K562 (cell line): Measurements from ENCODE around the gene GAL. TPM values are rescaled to one million over a fixed set of nuclear protein-coding genes. Genes with fewer than 3 reads are reported as not detected.

ENCODE experiments used
- ATF1 ChIP-seq, 2 experiments: fragments of 450-650 bp in 1 of 2; IDR thresholded peaks; 2 replicates each; pipeline ENCODE4 v1.6.1; 2016; ENCODE audit warnings: missing compliant biosample characterization in 1 of 2, missing genetic modification characterization in 1 of 2
- DPF2 ChIP-seq: fragments of 450-650 bp; IDR thresholded peaks from 2 replicates; pipeline ENCODE4 v1.6.1; 2016
- JUN ChIP-seq, 2 experiments: sonication (generic) in 1 of 2; formaldehyde crosslinking in 1 of 2; IDR thresholded peaks; 2 replicates each; pipeline versions ENCODE4 v1.6.1 to v1.8.0; 2012 to 2022; ENCODE audit warnings: borderline replicate concordance in 2 of 2, mild to moderate bottlenecking in 2 of 2, improper control_type of control experiment in 1 of 2, low read depth in 1 of 2, low read length in 1 of 2, missing genetic modification reagents in 1 of 2
- PCBP1 ChIP-seq: fragments of 200-400 bp; formaldehyde crosslinking; IDR thresholded peaks from 2 replicates; pipeline ENCODE4 v1.6.1; 2018; ENCODE audit warnings: mild to moderate bottlenecking, low read depth, low read length; ENCODE audit not compliant: poor library complexity, severe bottlenecking
- SAFB ChIP-seq: fragments of 200-400 bp; formaldehyde crosslinking; IDR thresholded peaks from 2 replicates; pipeline ENCODE4 v1.6.1; 2017; ENCODE audit warnings: low read depth, low read length, borderline replicate concordance
- TRIM28 ChIP-seq: fragments of 450-650 bp; IDR thresholded peaks from 2 replicates; pipeline ENCODE4 v1.6.1; 2017
- U2AF2 ChIP-seq: fragments of 200-400 bp; formaldehyde crosslinking; optimal IDR thresholded peaks from 2 replicates; pipeline ENCODE3; 2017; ENCODE audit warnings: low read depth, mild to moderate bottlenecking, low read length
- ZEB2 ChIP-seq: fragments of 450-650 bp; IDR thresholded peaks from 2 replicates; pipeline ENCODE4 v1.6.1; 2016
- ZNF224 ChIP-seq: sonication (generic); formaldehyde crosslinking; IDR thresholded peaks from 2 replicates; pipeline ENCODE4 v1.8.0; 2022; ENCODE audit warnings: mild to moderate bottlenecking, missing genetic modification reagents
- polyA plus RNA-seq, 8 experiments: library from polyadenylated mRNA; depleted of rRNA in 4 of 8; stranded (reverse) in 5 of 8; unstranded in 3 of 8; fragments of >200 nt; fragmentation: Nextera tagmentation in 2 of 8; fragmentation: Illumina TruSeq in 1 of 8; extraction: Ambion mirVana in 2 of 8; extraction: Trizol in 1 of 8; gene quantifications; 2 replicates each; pipeline versions ENCODE4 v1.2.1 to v1.2.3, GENCODE V29; 2011 to 2014; ENCODE audit warnings: inconsistent platforms in 1 of 8, missing spikeins in 1 of 8
- total RNA-seq, 7 experiments: library from RNA; depleted of rRNA in 6 of 7; stranded (reverse); fragments of >200 nt in 6 of 7; fragmentation: Illumina TruSeq in 2 of 7; extraction: Trizol in 2 of 7; gene quantifications; 2 replicates each; pipeline versions ENCODE4 v1.2.1 to v1.2.3, GENCODE V29; 2011 to 2021; ENCODE audit warnings: low replicate concordance in 1 of 7
- TF ChIP-seq, protein P1 (sequence below), 2 experiments: fragments of 450-650 bp in 1 of 2; sonication (generic) in 1 of 2; formaldehyde crosslinking in 1 of 2; IDR thresholded peaks; 2 replicates each; pipeline versions ENCODE4 v1.7.1 to v1.9.0; 2016 to 2022; ENCODE audit warnings: inconsistent platforms in 1 of 2, mild to moderate bottlenecking in 1 of 2, missing genetic modification reagents in 1 of 2
- TF ChIP-seq, protein P2 (sequence below): fragments of 250-450 bp; sonication (Bioruptor Pico); IDR thresholded peaks from 2 replicates; pipeline ENCODE4 v1.4.0; 2020

GAL gene
- total and polyA plus RNA-seq, 9 of the 15 experiments (the other 6 are each of a cell fraction or from before 2014, with no cell fraction given) = 10.6 to 119 (median 36.3) TPM

DNA sequence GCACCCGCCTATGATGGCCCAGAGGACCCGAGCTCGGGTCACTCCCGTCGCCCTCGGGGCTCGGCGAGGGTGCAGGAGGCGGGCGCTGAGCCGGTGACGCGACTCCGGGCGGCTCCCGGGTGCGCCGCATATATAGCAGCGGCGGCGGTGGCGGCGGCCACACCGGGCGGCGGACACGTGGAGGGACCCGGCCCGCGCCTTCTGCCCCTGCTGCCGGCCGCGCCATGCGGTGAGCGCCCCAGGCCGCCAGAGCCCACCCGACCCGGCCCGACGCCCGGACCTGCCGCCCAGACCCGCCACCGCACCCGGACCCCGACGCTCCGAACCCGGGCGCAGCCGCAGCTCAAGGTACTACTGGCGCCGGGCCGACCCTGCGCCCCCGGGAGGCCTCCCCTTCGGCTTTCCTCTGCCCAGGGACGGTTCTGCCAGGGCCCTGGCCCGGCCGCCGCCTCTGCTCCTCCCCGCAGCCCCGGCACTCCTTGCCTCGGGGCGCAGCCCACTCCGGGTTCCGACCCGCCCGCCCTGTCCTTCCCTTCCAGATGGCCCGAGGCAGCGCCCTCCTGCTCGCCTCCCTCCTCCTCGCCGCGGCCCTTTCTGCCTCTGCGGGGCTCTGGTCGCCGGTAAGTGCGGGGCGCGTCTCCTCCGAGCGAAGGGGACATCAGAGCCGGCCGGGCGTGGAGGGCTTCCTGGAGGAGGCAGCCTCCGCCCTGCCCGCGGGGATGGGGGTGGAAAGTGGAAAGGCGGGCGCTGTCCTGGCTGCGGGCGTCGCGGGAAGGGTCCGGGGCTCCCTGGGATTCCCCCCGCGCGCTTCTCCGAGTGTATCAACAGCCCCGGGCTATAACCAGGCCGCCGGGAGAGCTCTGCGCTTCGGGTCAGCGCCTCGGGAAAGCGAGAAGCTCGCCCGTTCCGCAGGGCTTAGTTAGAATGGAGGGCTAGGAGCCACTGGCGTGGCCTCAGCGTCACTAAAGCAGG lies at the start of gene GAL (continued):
- 0 out of 2 replicates have a peak, but pooled peaks have one; percentile 9 for TF ChIP-seq SAFB
- TF ChIP-seq, protein P1, sequence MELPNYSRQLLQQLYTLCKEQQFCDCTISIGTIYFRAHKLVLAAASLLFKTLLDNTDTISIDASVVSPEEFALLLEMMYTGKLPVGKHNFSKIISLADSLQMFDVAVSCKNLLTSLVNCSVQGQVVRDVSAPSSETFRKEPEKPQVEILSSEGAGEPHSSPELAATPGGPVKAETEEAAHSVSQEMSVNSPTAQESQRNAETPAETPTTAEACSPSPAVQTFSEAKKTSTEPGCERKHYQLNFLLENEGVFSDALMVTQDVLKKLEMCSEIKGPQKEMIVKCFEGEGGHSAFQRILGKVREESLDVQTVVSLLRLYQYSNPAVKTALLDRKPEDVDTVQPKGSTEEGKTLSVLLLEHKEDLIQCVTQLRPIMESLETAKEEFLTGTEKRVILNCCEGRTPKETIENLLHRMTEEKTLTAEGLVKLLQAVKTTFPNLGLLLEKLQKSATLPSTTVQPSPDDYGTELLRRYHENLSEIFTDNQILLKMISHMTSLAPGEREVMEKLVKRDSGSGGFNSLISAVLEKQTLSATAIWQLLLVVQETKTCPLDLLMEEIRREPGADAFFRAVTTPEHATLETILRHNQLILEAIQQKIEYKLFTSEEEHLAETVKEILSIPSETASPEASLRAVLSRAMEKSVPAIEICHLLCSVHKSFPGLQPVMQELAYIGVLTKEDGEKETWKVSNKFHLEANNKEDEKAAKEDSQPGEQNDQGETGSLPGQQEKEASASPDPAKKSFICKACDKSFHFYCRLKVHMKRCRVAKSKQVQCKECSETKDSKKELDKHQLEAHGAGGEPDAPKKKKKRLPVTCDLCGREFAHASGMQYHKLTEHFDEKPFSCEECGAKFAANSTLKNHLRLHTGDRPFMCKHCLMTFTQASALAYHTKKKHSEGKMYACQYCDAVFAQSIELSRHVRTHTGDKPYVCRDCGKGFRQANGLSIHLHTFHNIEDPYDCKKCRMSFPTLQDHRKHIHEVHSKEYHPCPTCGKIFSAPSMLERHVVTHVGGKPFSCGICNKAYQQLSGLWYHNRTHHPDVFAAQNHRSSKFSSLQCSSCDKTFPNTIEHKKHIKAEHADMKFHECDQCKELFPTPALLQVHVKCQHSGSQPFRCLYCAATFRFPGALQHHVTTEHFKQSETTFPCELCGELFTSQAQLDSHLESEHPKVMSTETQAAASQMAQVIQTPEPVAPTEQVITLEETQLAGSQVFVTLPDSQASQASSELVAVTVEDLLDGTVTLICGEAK (IDR thresholded peaks at IDR 0.05) = no peak
- TF ChIP-seq, protein P1 (CRISPR knock-in tag; IDR thresholded peaks at IDR 0.05) = no peak
- TF ChIP-seq TRIM28 = no peak
- no peak for TF ChIP-seq ATF1 (CRISPR knock-in tag; IDR thresholded peaks at IDR 0.05)
- TF ChIP-seq ATF1 (tag; IDR thresholded peaks at IDR 0.05) = peak; percentile 52; the same call in 1 of the 2 replicates
- no peak for TF ChIP-seq JUN (IDR thresholded peaks at IDR 0.05; ENCODE audit: borderline replicate concordance, low read depth, low read length)
- TF ChIP-seq JUN (CRISPR knock-in tag; IDR thresholded peaks at IDR 0.05; ENCODE audit: borderline replicate concordance) = 0 out of 2 replicates have a peak, but pooled peaks have one; percentile 16
- TF ChIP-seq ZEB2 = no peak
- TF ChIP-seq PCBP1 = peak; percentile 94
- no peak for TF ChIP-seq ZNF224 (CRISPR knock-in tag)
- TF ChIP-seq U2AF2 = no peak
- TF ChIP-seq, protein P2, sequence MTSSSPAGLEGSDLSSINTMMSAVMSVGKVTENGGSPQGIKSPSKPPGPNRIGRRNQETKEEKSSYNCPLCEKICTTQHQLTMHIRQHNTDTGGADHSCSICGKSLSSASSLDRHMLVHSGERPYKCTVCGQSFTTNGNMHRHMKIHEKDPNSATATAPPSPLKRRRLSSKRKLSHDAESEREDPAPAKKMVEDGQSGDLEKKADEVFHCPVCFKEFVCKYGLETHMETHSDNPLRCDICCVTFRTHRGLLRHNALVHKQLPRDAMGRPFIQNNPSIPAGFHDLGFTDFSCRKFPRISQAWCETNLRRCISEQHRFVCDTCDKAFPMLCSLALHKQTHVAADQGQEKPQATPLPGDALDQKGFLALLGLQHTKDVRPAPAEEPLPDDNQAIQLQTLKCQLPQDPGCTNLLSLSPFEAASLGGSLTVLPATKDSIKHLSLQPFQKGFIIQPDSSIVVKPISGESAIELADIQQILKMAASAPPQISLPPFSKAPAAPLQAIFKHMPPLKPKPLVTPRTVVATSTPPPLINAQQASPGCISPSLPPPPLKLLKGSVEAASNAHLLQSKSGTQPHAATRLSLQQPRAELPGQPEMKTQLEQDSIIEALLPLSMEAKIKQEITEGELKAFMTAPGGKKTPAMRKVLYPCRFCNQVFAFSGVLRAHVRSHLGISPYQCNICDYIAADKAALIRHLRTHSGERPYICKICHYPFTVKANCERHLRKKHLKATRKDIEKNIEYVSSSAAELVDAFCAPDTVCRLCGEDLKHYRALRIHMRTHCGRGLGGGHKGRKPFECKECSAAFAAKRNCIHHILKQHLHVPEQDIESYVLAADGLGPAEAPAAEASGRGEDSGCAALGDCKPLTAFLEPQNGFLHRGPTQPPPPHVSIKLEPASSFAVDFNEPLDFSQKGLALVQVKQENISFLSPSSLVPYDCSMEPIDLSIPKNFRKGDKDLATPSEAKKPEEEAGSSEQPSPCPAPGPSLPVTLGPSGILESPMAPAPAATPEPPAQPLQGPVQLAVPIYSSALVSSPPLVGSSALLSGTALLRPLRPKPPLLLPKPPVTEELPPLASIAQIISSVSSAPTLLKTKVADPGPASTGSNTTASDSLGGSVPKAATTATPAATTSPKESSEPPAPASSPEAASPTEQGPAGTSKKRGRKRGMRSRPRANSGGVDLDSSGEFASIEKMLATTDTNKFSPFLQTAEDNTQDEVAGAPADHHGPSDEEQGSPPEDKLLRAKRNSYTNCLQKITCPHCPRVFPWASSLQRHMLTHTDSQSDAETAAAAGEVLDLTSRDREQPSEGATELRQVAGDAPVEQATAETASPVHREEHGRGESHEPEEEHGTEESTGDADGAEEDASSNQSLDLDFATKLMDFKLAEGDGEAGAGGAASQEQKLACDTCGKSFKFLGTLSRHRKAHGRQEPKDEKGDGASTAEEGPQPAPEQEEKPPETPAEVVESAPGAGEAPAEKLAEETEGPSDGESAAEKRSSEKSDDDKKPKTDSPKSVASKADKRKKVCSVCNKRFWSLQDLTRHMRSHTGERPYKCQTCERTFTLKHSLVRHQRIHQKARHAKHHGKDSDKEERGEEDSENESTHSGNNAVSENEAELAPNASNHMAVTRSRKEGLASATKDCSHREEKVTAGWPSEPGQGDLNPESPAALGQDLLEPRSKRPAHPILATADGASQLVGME = no peak
- no peak for TF ChIP-seq DPF2
